Cardiac muscle cell (in vitro differentiated cells and primary cell): ENCODE measurements around the gene TMEM9B. TPM values are rescaled to one million over a fixed set of nuclear protein-coding genes. Genes with fewer than 3 reads are reported as not detected.
A peak's percentile ranks its signal among the peaks of the same experiment; 100 is the strongest.
"Not testable (repeated sequence)": the region's sequence is repeated elsewhere in the genome, so short reads cannot be mapped to it uniquely, and the experiment has no call there.

ENCODE experiments used
- DNase-seq, 2 donors: peaks; one replicate each; pipeline versions ENCODE4 v3.0.0 to v3.0.0-alpha.2; 2010 to 2017; ENCODE audit warnings: low read depth in 1 of 2, low spot score in 1 of 2
- H3K27ac ChIP-seq: fragments of 200-600 bp; sonication (generic); 2 replicates; pipeline ENCODE4 v1.5.1; 2016
- H3K27me3 ChIP-seq: fragments of 200-600 bp; sonication (generic); 2 replicates; pipeline ENCODE4 v1.6.0; 2016; ENCODE audit warnings: control low read depth
- H3K36me3 ChIP-seq: fragments of 200-600 bp; sonication (generic); 2 replicates; pipeline ENCODE4 v1.5.1; 2016; ENCODE audit warnings: control low read depth
- H3K4me1 ChIP-seq: fragments of 200-600 bp; sonication (generic); 2 replicates; pipeline ENCODE4 v1.8.1; 2017; ENCODE audit warnings: low read depth, mild to moderate bottlenecking, mixed run types
- H3K4me3 ChIP-seq: fragments of 200-600 bp; sonication (generic); 2 replicates; pipeline ENCODE4 v1.5.1; 2016; ENCODE audit warnings: mild to moderate bottlenecking
- H3K9me3 ChIP-seq: fragments of 200-600 bp; sonication (generic); 2 replicates; pipeline ENCODE4 v1.5.1; 2017; ENCODE audit warnings: low read depth, mild to moderate bottlenecking, control low read depth
- polyA plus RNA-seq: library from polyadenylated mRNA; unstranded; fragments of >200 nt; fragmentation: Nextera tagmentation; extraction: Ambion mirVana; gene quantifications from 2 replicates; pipeline ENCODE4 v1.2.1, GENCODE V29; 2016
- total RNA-seq: library from RNA; depleted of rRNA; stranded (reverse); fragments of >200 nt; gene quantifications from 2 replicates; pipeline ENCODE4 v1.2.3, GENCODE V29; 2016
- TF ChIP-seq, protein P1 (sequence below): IDR thresholded peaks from 2 replicates; pipeline ENCODE4 v1.5.1; 2012; ENCODE audit warnings: low read depth, mild to moderate bottlenecking, low read length

TMEM9B gene
- total and polyA plus RNA-seq, 2 experiments from 2014 or later, result 15.4 to 39.4 TPM

DNA sequence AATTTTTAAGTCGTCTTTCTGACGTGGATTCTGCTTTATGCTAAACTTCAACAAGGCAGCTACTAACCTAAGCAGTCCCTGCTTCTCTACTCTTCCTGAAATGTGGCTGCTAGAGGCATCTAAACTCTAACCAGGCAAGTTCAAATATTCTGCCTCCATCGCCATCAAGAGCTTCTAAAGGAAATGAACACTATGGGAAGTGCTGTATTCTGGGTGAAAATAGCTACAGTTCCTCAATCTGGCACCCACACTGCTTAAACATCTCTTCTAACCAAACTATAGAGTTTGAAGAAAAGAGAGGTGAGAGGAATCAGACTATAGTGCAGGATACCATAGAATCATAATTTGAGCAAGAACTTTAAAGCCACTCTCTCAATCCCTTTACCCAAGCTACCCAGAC is 33.2 kb upstream of the TMEM9B start:
- Histone ChIP-seq H3K4me1 (no peaks in the 10 kb centered on the region), H3K27me3 (peaks cover 54% of the 10 kb centered on the region), H3K27ac (no peak overlapping the region), H3K36me3 (no peaks in the 10 kb centered on the region), H3K4me3 (no peak overlapping the region), H3K9me3 (no peaks in the 10 kb centered on the region)
- DNase-seq, result no peak
- TF ChIP-seq, protein P1, sequence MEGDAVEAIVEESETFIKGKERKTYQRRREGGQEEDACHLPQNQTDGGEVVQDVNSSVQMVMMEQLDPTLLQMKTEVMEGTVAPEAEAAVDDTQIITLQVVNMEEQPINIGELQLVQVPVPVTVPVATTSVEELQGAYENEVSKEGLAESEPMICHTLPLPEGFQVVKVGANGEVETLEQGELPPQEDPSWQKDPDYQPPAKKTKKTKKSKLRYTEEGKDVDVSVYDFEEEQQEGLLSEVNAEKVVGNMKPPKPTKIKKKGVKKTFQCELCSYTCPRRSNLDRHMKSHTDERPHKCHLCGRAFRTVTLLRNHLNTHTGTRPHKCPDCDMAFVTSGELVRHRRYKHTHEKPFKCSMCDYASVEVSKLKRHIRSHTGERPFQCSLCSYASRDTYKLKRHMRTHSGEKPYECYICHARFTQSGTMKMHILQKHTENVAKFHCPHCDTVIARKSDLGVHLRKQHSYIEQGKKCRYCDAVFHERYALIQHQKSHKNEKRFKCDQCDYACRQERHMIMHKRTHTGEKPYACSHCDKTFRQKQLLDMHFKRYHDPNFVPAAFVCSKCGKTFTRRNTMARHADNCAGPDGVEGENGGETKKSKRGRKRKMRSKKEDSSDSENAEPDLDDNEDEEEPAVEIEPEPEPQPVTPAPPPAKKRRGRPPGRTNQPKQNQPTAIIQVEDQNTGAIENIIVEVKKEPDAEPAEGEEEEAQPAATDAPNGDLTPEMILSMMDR, result no peak

DNA sequence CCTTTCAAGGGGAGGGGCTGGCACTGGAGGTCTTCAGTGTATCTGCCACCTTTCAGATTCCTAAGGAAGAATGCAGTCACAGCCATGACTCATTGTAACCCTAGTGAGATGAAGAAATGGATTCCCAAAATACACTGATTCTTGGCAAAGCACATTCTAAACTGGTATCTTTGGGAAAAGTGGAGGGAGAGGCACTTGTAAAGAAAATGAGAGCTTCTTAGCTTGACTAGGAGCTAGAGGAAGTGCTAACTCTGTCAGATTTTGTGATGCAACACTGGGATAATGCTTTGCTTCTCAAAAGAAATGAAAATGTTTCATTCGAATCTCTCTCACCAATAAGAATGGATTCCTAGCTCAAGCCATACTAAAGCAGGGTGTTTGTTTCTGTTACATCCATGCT is 25.2 kb upstream of the TMEM9B start:
- Histone ChIP-seq H3K27me3 (peaks cover 6% of the 10 kb centered on the region), H3K9me3 (no peaks in the 10 kb centered on the region), H3K4me1 (no peaks in the 10 kb centered on the region), H3K27ac (no peak overlapping the region), H3K4me3 (no peak overlapping the region), H3K36me3 (no peaks in the 10 kb centered on the region)
- TF ChIP-seq, protein P1, result no peak
- DNase-seq, result peak in 1 of 2 donors; percentile 60

DNA sequence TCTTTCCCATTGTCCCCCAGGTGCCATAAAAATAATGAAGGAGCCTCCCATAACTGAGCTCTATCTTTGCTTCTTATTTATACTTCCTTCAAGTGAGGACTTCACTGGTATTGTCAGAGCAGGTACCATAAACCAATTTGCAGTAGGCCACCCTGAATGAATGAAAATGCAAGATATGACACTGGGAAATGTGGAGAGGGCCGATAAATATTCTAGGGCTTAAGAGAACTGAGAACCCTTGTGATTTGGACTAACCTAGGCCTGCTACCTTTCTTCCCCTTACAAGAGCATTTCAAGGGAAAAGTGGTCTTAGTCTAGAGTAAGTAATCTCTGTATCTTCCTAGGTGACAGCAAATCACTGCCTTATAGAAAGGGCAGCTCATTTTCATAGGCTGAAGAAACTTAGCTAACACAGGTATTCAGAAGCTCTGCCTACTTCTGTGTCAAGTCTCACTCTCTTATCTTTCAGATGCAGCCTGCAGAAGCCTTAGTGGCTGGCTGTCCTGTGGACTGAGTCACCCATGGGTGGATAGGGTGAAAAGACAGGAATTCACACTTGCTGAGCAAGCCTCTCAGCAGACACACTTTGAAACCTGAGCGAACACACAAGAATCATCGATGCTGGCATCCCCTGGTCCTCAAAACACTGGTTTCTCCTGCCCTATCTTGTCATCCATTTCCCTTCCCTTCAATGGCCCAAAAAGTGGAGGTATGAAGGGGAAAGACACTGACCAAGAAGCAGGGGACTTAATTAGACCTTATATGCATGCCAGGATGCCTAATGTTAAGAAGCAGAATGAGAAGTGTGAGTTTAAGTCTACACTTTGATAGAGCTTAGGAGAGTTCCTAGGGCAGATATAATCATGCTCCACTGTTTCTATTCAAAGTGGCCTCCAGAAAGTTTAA is 24.3 kb upstream of the TMEM9B start:
- no peak overlapping the region for H3K4me3 ChIP-seq
- no peaks in the 10 kb centered on the region for H3K27me3 ChIP-seq
- TF ChIP-seq, protein P1, result no peak
- no peaks in the 10 kb centered on the region for H3K4me1 ChIP-seq
- H3K9me3 ChIP-seq, result no peaks in the 10 kb centered on the region
- H3K36me3 ChIP-seq, result no peaks in the 10 kb centered on the region
- peak in 1 of 2 donors; percentile 15 for DNase-seq
- no peak overlapping the region for H3K27ac ChIP-seq

DNA sequence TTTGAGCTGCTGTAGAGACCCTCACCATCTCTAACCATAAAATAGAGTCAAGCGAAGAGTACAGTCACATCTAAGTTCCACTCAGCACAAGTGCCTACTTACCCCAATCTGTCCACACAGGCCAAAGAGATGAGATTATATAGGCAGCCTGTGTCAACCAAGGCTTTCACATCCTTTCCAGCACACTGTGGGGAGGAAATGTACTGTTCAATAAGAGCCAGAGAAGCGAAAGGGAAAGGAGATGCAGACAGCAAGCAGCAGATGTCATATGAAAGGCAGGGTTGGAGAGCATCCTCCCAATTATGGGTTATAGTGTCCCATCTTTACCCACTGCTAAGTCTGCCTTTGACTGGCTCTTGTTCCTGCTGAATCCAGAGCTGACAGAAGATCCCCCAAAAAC is 23.2 kb upstream of the TMEM9B start:
- no peak for DNase-seq
- TF ChIP-seq, protein P1, result no peak
- Histone ChIP-seq H3K36me3 (no peaks in the 10 kb centered on the region), H3K9me3 (no peaks in the 10 kb centered on the region), H3K27me3 (no peaks in the 10 kb centered on the region), H3K27ac (no peak overlapping the region), H3K4me3 (no peak overlapping the region), H3K4me1 (no peaks in the 10 kb centered on the region)

DNA sequence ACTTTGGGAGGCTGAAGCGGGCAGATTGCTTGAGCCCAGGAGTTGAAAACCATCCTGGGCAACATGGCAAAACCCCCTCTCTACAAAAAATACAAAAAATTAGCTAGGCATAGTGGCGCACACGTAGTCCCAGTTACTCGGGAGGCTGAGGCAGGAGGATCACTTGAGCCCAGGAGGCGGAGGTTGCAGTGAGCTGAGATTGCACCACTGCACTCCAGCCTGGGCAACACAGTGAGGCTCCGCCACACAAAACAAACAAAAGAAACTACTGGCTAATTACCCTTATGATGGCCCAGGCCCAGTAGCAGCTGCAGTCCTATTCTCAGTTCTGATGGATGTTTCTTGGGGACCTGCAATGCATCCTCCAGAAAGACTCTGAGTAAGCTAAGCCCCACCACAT is 22.5 kb upstream of the TMEM9B start:
- DNase-seq, H3K36me3 ChIP-seq, H3K9me3 ChIP-seq, H3K4me3 ChIP-seq, H3K4me1 ChIP-seq, H3K27ac ChIP-seq, H3K27me3 ChIP-seq: not testable (repeated sequence)

DNA sequence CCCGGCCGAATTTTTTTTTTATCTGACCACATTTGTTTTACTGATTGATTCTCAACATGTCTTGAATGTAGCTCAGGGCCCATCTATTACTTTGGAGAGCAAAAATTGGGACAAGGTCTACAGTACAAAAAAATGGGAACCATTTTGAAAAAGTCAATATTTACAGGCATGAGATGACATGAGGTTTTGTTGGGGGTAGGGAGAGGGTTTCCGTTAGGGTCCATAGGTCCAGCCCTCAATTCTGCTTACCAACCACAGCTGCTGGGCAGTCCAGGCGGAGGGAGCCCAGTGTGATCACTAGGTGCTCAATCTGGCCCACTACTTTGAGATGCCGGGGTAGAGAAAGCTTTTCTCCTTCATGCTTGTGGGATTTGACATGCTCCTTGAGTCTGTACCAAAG is 21.2 kb upstream of the TMEM9B start:
- TF ChIP-seq, protein P1, result no peak
- no peak for DNase-seq
- Histone ChIP-seq H3K27me3 (no peaks in the 10 kb centered on the region), H3K4me3 (no peak overlapping the region), H3K4me1 (no peaks in the 10 kb centered on the region), H3K9me3 (no peaks in the 10 kb centered on the region), H3K27ac (no peak overlapping the region), H3K36me3 (no peaks in the 10 kb centered on the region)
